Cardiac fibroblast (primary cell): ENCODE data around the gene TET1.
"Not testable (repeated sequence)": the region's sequence is repeated elsewhere in the genome, so short reads cannot be mapped to it uniquely, and the experiment has no call there.

ENCODE experiments used
- DNase-seq, 2 donors: peaks; one replicate each; pipeline versions ENCODE4 v3.0.0 to v3.0.0-alpha.2; 2010; ENCODE audit warnings: low read depth in 2 of 2
- H3K4me3 ChIP-seq, 2 donors: replicated peaks in 1 of 2; 1 replicate in 1 of 2; 2 replicates in 1 of 2; pipeline ENCODE4 v1.5.1; 2011; ENCODE audit warnings: low read depth in 2 of 2, low read length in 2 of 2, mild to moderate bottlenecking in 2 of 2, moderate library complexity in 1 of 2
- TF ChIP-seq, protein P1 (sequence below): IDR thresholded peaks from one replicate; pipeline ENCODE4 v1.5.1; 2011; ENCODE audit warnings: low read depth, mild to moderate bottlenecking, low read length, inconsistent platforms

Gene TET1

DNA sequence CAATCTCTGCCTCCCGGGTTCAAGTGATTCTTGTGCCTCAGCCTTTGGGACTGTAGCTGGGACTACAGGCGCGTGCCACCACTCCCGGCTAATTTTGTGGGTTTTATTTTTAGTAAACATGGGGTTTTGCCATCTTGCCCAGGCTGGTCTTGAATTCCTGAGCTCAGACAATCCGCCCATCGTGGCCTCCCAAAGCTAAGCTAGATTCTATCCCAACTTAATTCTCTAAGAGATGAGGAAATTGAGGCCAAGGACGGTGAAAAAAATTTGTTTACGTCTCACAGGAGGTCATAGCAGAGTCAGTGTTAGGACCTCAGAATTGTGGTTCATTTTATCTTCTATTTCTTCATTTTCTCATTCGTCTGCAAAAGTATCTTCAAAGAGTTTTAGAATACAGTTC is 167.0 kb downstream of the TET1 start:
- no peak overlapping the region for H3K4me3 ChIP-seq
- TF ChIP-seq, protein P1, sequence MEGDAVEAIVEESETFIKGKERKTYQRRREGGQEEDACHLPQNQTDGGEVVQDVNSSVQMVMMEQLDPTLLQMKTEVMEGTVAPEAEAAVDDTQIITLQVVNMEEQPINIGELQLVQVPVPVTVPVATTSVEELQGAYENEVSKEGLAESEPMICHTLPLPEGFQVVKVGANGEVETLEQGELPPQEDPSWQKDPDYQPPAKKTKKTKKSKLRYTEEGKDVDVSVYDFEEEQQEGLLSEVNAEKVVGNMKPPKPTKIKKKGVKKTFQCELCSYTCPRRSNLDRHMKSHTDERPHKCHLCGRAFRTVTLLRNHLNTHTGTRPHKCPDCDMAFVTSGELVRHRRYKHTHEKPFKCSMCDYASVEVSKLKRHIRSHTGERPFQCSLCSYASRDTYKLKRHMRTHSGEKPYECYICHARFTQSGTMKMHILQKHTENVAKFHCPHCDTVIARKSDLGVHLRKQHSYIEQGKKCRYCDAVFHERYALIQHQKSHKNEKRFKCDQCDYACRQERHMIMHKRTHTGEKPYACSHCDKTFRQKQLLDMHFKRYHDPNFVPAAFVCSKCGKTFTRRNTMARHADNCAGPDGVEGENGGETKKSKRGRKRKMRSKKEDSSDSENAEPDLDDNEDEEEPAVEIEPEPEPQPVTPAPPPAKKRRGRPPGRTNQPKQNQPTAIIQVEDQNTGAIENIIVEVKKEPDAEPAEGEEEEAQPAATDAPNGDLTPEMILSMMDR = no peak
- DNase-seq = no peak

DNA sequence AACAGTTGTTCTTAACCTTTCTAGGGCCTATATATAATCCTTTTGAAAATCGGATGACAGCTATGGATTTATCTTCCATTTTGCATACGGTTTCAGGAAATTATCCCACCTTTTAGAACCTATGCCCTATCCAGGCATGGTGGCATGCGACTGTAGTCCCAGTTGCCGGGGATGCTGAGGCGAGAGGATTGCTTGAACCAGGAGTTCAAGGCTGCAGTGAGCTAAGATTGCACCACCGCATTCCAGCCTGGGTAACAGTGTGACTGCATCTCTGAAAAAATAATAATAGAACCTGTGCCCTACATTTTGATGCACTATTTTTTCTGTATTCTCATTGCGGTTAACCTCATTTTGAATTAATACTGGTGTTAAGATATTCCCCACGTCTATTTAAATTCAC is 172.5 kb downstream of the TET1 start:
- no peak for DNase-seq
- TF ChIP-seq, protein P1 = no peak

DNA sequence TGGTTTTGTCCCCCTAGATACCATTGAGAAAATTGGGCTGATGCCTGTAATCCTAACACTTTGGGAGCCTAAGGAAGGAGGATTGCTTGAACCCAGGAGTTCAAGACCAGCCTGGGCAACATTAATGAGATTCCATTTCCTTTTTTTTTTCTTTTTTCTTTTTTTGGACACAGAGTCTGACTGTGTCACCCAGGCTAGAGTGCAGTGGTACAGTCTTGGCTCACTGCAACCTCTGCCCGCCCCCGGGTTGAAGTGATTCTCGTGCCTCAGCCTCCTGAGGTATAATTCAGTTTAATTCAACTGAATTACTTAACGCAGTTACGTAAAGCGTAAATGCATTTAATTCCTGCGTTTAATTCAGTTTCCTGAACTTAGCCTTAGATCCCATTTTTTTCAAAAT is 174.2 kb downstream of the TET1 start:
- TF ChIP-seq, protein P1 = no peak
- H3K4me3 ChIP-seq = no peak overlapping the region
- DNase-seq = no peak

More for the DNA sequence above, 172.5 kb downstream of the TET1 start:
- H3K4me3 ChIP-seq = no peak overlapping the region

DNA sequence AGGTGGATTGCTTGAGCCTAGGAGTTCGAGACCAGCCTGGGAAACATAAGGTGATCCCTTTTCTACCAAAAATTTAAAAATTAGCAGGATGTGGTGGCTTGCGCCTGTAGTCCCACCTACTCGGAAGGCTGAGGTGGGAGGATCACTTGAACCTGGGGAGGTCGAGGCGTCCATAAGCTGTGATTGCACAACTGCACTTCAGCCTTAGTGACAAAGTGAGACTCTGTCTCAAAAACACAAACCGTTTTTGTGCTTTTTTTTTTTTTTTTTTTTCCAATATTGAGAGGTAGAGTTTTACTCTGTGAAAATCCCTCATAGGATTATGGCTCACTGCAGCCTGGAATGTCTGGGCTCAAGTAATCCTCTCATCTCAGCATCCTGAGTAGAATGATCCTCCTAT is 175.0 kb downstream of the TET1 start:
- DNase-seq = no peak
- no peak overlapping the region for H3K4me3 ChIP-seq
- TF ChIP-seq, protein P1 = no peak

DNA sequence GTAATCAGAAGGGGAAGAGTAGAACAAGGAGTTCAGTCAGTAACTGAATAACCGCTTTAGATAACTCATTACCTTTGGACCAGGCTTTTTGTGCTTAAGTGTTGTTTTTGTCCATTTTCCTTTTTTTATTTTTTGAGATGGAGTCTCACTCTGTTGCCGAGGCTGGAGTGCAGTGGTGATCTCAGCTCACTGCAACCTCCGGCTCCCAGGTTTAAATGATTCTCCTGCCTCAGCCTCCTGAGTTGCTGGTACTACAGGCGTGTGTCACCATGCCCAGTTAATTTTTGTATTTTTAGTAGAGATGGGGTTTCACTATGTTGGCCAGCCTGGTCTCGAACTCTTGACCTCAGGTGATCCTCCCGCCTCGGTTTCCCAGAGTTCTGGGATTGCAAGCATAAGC is 175.6 kb downstream of the TET1 start:
- H3K4me3 ChIP-seq, DNase-seq: not testable (repeated sequence)

DNA sequence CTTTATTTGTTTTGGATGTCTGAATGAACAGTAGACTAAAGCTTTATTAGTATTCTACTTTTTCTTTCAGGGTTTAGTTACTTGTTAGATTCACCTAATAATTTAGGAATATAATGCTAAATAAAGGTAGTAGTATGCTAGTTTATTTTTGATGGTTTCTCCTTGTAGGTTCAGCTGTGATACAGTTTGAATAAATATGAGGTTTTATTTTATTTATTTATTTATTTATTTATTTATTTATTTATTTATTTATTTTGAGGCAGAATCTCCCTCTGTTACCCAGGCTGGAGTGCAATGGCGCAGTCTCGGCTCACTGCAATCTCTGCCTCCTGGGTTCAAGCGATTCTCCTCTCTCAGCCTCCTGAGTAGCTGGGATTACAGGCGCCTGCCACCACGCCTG is 180.5 kb downstream of the TET1 start:
- DNase-seq = not testable (repeated sequence)

DNA sequence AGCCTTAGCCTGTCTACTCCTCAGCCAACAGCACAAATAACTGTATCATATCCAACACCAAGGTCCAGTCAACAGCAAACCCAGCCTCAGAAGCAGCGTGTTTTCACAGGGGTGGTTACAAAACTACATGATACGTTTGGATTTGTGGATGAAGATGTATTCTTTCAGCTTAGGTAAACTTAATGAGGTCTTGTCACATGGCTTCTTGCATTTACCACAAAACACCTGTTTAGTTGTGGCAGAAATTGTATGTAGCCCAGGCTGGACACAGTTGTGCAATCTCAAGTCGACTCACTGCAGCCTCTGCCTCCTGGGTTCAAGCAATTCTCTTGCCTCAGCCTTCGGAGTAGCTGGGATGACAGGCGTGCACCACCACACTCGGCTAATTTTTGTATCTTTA is 182.3 kb downstream of the TET1 start:
- H3K4me3 ChIP-seq = no peak overlapping the region
- DNase-seq = no peak
- TF ChIP-seq, protein P1 = no peak

More for the DNA sequence above, 180.5 kb downstream of the TET1 start:
- H3K4me3 ChIP-seq = not testable (repeated sequence)
